Middle frontal gyrus (tissue), 1 donor: ENCODE results near the gene CD44.

Source experiments
- DNase-seq: peaks from one replicate; pipeline ENCODE4 v3.0.0-alpha.2; 2015; ENCODE audit warnings: low spot score; ENCODE audit errors: extremely low spot score

The CD44 gene

DNA sequence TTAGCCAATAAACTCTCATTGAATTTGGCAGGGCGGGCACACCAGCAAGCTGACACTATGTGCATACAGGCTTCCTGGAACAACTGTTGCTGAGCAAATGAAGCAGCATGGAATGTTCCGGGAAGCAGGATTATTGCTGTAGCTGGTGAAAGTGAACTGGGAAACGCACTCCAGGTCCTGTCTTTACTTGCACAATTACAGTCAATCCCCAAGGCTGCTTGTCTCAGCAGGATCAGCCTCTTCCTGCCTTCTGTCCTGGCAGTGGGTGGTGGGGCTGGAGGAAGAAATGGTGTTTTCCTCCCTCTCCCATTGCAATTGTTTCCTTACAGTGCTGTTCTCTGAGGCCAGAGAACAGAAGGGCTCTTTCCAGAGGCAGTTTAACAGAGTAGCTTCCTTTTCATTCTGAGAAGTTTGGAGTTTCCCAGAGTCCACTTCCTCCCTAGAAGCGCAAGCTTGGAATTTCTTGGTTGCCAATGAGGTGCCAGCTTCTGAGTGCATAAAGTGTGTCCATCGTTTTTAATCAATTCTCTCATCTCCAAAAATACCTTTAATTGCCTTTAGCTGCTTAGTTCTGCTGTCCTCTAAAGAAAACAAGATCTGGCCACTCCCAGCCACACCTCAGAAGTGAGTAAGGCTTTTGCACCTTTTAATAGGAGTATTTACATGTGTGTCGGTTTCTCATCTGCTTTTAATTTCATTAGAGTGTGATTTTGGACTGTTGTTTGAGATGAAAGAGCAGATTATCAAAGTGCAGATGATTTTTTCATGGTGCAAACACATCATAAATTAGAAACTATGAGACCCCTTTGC, 19.9 kb downstream of the CD44 start:
- DNase-seq: no peak

- no peak for DNase-seq
These were observed 21.4 kb downstream of the CD44 start for GRCh38 chr11:35160246-35160824.

DNA sequence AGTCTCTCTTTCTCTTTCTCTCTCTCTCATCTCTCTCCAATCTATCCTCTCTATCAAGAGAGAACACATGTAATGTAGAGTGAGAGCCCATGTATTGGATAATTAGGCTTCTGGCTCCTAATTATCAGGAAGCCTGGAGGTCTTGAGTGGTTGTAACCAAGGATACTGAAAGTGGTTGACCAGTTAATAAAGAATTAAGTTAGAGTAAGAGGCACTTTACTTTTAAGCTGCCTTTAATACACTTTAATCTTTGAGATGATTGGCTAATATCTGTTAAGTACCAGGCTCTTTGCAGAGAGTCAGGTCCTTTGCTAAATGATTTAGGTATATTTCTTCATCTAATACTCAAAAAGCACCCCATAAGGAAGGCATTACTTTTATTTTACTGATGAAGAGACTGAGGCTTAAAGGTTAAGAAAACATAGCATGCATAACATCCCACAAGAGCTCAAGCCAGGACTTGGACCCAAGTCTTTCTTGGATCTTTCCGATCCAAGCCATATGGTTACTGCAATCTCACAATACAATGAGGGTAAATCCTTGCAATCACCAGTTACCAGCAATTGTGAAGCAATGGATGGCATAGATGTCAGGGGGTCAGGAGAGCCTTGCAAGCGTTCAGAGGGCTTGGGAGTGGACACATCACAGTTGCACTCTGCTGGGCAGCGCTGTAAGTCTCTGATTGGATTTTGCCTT, 22.1 kb downstream of the CD44 start:
- no peak for DNase-seq

DNA sequence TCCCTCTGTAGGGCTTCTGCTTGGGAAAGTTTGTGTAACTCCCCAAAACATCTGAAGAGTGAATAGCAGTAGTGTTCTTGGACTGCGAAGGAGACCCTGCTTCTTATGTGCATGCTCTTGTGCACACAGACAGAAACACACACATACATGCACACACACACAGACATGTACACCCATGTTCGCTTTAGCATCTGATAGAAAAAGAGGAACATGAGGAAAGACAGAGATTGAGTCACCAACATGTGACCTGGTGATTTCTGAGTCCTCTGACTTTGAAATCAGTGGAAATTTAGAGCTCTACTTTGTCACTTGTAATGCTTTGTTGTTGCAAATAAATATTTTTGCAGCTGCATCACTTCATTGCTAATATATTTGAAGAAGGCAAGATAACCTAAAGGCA, 23.8 kb downstream of the CD44 start:
- DNase-seq: no peak

DNA sequence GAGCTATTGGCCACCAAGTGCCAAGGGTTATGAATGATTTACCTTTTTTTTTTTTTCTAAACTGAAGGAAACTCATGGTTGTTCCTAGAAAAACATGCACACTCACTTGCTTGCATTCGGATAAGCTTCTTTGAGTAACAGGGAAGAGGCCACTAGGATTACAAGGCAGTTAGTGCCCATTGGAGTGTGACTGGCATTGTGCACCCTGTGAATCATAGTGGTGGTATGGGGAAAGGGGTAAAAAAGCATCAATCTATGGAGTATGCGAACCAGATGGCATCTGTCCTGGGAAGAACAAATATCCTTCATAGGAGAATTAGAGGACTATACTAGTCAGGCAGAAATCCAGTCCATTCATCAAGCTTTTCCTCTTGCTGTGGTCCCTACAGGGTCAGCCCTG, 24.2 kb downstream of the CD44 start:
- no peak for DNase-seq

DNA sequence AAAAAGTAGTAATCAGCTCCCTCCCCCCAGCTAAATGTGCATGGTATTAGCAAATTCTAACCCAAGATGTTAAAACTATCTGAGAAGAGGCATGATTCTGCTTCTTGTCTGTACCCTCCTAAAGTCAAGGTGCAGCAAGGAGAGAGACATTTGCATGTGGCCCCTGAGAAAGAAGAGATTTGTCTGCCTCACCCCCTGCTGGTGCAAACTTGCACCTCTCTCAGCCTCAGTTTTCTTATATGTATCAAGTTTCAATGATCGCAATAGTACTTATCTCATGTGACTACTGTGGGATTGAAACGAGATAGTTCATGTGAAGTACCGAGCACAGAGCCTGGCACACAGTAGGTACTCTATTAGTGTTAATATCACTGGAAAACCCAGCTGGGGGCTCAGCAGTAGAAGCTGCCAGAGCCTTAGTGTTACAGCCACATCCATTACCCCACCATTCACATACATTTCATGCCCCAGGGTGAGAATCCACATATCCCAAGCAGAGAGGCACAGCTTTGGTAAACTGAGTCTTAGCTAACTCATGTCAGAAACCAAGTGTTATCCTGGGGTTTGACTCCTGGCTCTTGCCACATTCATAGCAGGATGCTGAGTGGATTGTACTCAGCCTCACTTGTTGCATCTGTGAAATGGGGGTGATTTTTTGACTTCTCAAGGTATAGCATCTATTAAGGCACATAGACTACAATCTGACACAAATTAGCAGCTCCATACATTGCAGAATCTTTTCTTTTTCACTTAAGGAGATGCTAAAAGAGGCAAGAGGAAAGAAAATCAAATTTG, 24.9 kb downstream of the CD44 start:
- no peak for DNase-seq

DNA sequence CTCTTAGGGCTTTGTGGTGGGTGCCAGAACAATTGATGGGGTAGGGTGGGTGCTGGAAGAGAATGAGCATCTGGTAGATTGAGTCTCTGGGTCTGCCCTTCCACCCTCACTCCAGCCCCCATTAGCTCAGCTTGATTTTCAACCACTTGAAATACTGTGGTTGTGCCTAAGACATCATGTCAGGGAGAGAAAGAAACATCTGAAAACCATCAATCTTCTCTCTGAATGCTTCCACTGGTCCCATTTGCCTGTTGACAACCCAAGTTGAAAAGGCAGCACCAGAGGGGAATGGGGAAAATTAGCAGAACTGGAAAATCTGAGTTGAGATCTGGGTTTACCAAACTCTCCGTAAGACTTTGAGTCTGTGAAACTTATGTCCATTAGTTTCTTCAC, 26.1 kb downstream of the CD44 start:
- DNase-seq: no peak

DNA sequence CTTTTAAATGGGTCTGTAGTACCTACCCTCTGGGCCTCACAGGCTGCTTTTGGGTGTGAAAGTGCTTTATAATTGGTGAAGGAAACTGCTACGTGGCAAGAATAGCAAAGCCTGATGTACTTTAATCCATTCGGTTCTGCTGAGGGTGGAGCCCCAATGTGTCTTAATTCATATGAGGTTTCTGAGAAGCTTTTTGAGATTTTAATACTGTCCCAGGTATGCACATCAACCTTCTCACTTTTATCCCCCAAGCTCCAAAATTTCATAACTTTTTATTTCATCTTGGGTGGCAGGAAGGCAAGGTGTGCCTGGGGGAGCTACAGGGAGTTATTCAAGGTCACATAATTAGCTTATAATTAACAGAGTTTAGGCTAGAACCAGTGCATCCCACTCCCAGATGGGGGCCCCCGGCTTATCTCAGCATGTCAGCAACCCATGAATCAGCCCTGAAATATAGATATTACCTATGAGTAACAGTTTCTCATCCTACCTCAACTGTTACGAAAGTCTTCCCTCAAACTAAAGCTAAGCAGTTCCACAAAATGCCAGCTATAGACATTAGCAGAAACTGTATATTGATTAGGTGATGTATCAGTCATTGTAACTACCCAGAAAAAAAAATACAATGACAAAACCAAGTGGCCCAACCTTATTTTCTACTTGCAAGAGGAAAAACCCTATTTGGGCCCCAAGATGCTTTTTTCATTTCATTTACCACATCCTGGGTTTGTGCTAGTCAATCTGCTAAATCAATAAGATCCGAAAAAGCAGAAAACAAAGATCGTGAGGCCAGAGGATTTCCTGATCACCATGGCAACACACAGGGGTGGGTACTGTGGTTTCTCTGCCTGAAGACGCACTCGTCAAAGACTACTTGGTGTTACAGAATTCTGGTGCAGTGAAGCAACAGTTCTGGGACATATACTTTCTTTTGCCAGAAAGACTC, 26.7 kb downstream of the CD44 start:
- no peak for DNase-seq

DNA sequence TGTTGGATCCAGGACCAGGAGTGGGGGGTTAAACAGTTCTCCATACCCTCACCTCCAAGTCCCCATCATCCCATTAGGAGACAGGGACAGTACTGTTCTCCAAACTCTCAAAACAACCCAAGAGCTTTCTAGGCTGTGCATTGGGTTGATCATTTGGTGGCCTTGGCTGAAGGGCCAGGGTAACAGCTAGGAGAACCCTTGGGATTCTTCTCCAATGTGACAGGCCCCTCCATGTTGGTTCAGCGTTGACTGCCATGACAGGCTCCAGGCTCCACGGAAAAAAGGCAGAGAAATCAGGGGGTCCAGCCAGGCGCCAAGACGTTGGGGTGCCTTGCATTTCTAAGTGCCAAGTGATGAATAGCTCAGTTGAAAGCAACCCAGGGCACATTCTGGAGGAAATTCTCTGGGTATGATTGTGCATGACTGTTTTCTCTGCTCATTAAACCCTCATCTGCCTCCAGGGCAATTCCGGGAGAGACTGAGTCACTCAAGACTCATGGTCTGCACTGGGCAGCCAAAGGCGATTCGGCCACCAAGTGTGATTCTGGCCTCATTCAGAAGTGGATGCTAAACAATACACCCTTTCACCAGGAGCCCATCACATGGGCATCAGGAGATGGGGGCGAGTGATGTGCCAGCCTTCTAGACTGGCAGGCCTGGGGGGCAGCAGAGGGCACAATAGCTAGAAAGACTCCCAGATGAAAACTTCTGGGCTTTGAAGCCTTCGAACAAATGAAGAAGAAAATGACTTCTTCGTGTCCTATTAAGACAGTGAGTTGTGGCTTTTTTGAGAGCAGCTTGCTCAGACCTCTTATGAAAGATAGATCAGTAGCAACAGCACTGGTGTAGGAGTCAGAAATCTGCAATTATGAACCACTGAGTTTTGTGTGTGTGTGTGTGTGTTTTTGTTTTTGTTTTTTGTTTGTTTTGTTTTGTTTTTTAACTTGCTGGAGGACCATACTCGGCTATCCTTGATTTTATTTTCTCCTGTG, 27.7 kb downstream of the CD44 start:
- no peak for DNase-seq

GRCh38 chr11:35167426-35167954, 28.5 kb downstream of the CD44 start:
- DNase-seq: no peak

GRCh38 chr11:35168671-35169070, 29.7 kb downstream of the CD44 start:
- no peak for DNase-seq

GRCh38 chr11:35169112-35169511, 30.1 kb downstream of the CD44 start:
- DNase-seq: no peak

DNA sequence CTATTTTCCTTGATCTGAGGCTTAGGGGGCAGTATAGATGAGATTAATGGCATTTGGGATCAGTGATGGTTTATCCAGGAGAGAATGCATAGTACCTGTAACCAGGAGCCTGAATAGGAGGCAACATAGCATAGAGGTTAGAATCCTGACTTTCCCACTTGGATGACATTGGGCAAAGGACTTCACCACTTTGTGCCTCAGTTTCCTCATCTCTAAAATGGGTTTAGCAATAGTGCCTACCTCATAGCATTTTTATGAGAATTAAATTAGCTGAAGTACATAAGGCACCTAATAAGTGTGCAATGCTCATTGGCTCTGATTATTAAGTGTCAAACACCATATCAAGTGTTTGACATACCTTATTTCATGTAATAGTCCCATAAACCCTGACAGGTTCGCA, 30.8 kb downstream of the CD44 start:
- DNase-seq: no peak

DNA sequence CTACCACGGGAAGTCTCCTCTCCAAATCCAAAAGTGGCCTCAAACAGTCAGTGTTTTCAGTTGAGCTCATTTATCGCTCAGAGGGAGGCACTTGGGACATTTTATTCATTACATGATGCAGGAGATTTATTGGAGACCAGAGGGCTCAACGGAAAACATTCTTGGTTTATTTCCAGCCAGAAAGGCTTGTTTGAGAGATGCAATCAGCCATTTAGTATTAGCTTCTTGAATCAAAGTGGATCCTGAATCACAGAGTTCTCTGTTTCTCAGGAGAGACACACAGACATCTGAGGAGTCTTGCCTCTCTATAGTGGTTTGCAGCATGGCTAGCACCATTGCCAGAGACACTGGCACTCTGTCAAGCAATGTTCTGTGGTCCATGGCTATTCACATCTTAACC, 31.5 kb downstream of the CD44 start:
- DNase-seq: no peak

GRCh38 chr11:35171226-35171625, 32.3 kb downstream of the CD44 start:
- no peak for DNase-seq

- DNase-seq: no peak
These were observed 34.1 kb downstream of the CD44 start for GRCh38 chr11:35173011-35173511.

- no peak for DNase-seq
These were observed 34.9 kb downstream of the CD44 start for GRCh38 chr11:35173616-35174566.

DNA sequence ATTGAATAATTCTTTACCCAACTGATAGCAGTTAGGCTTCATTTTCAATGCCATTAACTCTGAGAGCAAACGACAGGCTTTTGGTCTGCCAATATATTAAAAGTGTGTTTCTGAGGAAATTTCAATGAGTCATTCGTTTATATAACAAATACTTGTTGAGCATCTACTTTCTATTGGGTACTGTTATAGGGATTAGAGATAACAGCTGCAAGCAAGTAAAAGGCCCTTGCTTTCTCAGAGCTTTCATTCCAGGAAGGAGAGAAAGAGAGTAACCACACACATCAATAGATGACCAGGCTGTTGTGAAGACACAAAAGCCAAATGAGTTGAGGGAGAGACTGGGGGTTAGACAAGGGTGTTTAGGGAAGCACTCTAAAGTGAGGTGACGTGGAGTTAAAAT, 35.7 kb downstream of the CD44 start:
- DNase-seq: no peak
